Astrocyte (in vitro differentiated cells and primary cell): Measurements from ENCODE around the gene KRTAP10-6.

Source experiments
- EZH2 ChIP-seq: IDR thresholded peaks from 2 replicates; pipeline ENCODE4 v1.6.1; 2012; ENCODE audit warnings: mild to moderate bottlenecking, low read length, inconsistent platforms; ENCODE audit not compliant: insufficient read depth
- TF ChIP-seq, protein P1 (sequence below): IDR thresholded peaks from 2 replicates; pipeline ENCODE4 v1.5.1; 2011; ENCODE audit warnings: low read depth, mild to moderate bottlenecking, inconsistent platforms, low read length, moderate library complexity; ENCODE audit not compliant: insufficient read depth

DNA sequence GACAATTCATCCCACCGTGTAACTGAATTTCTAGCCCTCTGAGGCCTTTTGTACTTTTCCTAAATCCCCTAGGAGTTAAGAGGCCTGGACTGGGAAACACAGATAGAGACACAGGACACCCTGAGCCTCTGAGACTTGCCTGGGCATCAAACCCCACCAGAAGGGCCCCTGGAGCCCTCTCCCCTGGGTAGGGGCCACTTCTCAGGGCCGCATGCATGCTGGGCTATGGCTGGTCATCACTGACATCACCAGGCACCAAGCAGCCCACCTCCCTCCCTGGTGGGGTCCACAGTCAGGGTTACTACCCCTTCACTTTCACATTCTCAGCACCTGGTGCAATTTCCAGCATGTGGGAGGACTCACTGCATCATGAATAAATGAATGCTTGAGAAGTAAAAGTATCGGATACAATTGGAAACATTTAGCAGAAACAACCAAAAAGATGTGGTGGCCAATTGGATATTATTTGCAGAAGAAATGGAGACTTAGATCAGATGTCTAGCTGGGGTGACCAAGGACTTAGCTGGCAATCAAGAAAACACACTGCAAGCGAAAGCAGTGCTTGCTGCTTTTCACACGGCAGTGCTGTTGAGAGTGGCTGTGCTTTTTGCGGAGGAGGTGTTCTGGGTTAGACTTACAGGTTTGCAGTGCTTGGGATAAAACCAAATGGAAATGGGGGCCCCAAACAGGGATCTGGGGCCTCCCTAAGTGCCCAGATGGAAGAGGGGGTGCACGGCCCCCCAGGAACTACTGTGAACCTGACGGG, 7.1 kb upstream of the KRTAP10-6 start:
- TF ChIP-seq, protein P1, sequence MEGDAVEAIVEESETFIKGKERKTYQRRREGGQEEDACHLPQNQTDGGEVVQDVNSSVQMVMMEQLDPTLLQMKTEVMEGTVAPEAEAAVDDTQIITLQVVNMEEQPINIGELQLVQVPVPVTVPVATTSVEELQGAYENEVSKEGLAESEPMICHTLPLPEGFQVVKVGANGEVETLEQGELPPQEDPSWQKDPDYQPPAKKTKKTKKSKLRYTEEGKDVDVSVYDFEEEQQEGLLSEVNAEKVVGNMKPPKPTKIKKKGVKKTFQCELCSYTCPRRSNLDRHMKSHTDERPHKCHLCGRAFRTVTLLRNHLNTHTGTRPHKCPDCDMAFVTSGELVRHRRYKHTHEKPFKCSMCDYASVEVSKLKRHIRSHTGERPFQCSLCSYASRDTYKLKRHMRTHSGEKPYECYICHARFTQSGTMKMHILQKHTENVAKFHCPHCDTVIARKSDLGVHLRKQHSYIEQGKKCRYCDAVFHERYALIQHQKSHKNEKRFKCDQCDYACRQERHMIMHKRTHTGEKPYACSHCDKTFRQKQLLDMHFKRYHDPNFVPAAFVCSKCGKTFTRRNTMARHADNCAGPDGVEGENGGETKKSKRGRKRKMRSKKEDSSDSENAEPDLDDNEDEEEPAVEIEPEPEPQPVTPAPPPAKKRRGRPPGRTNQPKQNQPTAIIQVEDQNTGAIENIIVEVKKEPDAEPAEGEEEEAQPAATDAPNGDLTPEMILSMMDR, result no peak
- TF ChIP-seq EZH2, result no peak
